Panc1 (cell line): ENCODE data around the gene EPX. TPM values are rescaled to one million over a fixed set of nuclear protein-coding genes. Genes with fewer than 3 reads are reported as not detected.

Source experiments
- ATAC-seq: fragments of 200-7000 bp; cut with Tn5 transposase; 2 replicates; pipeline ENCODE4 v1.9.1; 2020; ENCODE audit warnings: mild to moderate bottlenecking, moderate library complexity
- BruUV-seq: library from RNA; stranded (reverse); fragments of 400-500 nt; replicated peaks from 2 replicates; lab custom pipeline; 2021; lab: Mats Ljungman, UMichigan
- CTCF ChIA-PET: fragments of 300-600 bp; sonication (Branson Sonifier 250); formaldehyde crosslinking; loops from one replicate; lab custom pipeline; 2022; ENCODE audit warnings: antibody characterized with exemption; lab: Charles Lee
- POLR2A ChIA-PET: fragments of 300-600 bp; sonication (Branson Sonifier 250); formaldehyde crosslinking; loops from one replicate; lab custom pipeline; 2022; ENCODE audit warnings: antibody characterized with exemption; lab: Charles Lee
- DNase-seq: peaks from one replicate; pipeline ENCODE4 v3.0.0-alpha.2; 2010; ENCODE audit warnings: low read depth, low spot score
- H3K27ac ChIP-seq: 2 replicates; pipeline ENCODE4 v1.5.1; 2011; ENCODE audit warnings: mild to moderate bottlenecking, low read length, inconsistent platforms
- H3K27me3 ChIP-seq: fragments of 200-500 bp; sonication (Bioruptor generic); 2 replicates; pipeline ENCODE4 v1.6.0; 2014; ENCODE audit warnings: low read length, inconsistent platforms; ENCODE audit not compliant: control insufficient read depth, insufficient read depth
- H3K36me3 ChIP-seq: fragments of 200-500 bp; sonication (Bioruptor generic); 2 replicates; pipeline ENCODE4 v1.5.1; 2014; ENCODE audit warnings: inconsistent platforms, mild to moderate bottlenecking, low read length, moderate library complexity; ENCODE audit not compliant: control insufficient read depth, insufficient read depth
- H3K4me1 ChIP-seq: 2 replicates; pipeline ENCODE4 v1.5.1; 2011; ENCODE audit warnings: inconsistent platforms, mild to moderate bottlenecking, low read length, moderate library complexity; ENCODE audit not compliant: control insufficient read depth, insufficient read depth
- H3K4me3 ChIP-seq, 2 experiments: 2 replicates each; pipeline ENCODE4 v1.5.1; 2011 to 2012; ENCODE audit warnings: low read depth in 2 of 2, low read length in 2 of 2, mild to moderate bottlenecking in 2 of 2, inconsistent platforms in 1 of 2, moderate library complexity in 1 of 2
- H3K9me3 ChIP-seq: fragments of 200-500 bp; sonication (Bioruptor generic); 2 replicates; pipeline ENCODE4 v1.5.1; 2014; ENCODE audit warnings: low read depth, mild to moderate bottlenecking, inconsistent platforms, low read length, moderate library complexity; ENCODE audit not compliant: control insufficient read depth, insufficient read depth
- CTCF ChIP-seq: fragments of 450-650 bp; IDR thresholded peaks from 2 replicates; pipeline ENCODE4 v1.5.1; 2017; ENCODE audit warnings: mild to moderate bottlenecking
- POLR2AphosphoS5 ChIP-seq: IDR thresholded peaks from 2 replicates; pipeline ENCODE4 v1.6.1; 2012; ENCODE audit warnings: mild to moderate bottlenecking, low read depth, low read length, moderate library complexity
- REST ChIP-seq, 2 experiments: IDR thresholded peaks; 2 replicates each; pipeline ENCODE4 v1.6.1; 2011 to 2012; ENCODE audit warnings: low read depth in 2 of 2, control low read depth in 1 of 2, low read length in 1 of 2, mild to moderate bottlenecking in 1 of 2, moderate library complexity in 1 of 2; ENCODE audit not compliant: insufficient read depth in 1 of 2
- SIN3A ChIP-seq: IDR thresholded peaks from 2 replicates; pipeline ENCODE4 v1.6.1; 2012; ENCODE audit warnings: low read depth, mild to moderate bottlenecking, low read length, moderate library complexity, borderline replicate concordance; ENCODE audit not compliant: insufficient read depth
- TCF7L2 ChIP-seq: IDR thresholded peaks from 2 replicates; pipeline ENCODE4 v1.6.1; 2011; ENCODE audit warnings: mild to moderate bottlenecking, low read depth, low read length, inconsistent platforms
- in situ Hi-C: cut with HindIII; loops from 2 replicates; pipeline ENCODE4 v1.10.0; 2016; ENCODE audit warnings: low sequenced_read_pairs, low pct_unique_long_range_greater_than_20kb
- intact Hi-C: fragments of 100-400 bp; cut with micrococcal nuclease; formaldehyde crosslinking; loops from one replicate; pipeline ENCODE4 v1.10.0; 2022; ENCODE audit not compliant: unreplicated experiment
- total RNA-seq: library from RNA; stranded (reverse); gene quantifications from one replicate; pipeline ENCODE4 v1.2.1, GENCODE V29; 2021; ENCODE audit not compliant: unreplicated experiment

Gene EPX
- total RNA-seq, 1 experiment from 2014 or later, result not detected

GRCh38 chr17:58147930-58148434, 44.5 kb upstream of the EPX start, which contains the start of gene OR4D1:
Gene OR4D1 (plus strand): TSS chr17:58148384. CDS start chr17:58155154, 6,770 bp downstream.
- H3K36me3 ChIP-seq, result no peaks in the 10 kb centered on the region
- H3K27ac ChIP-seq, result no peak within 1 kb of the TSS
- POLR2A ChIA-PET, result no interaction called here
- in situ Hi-C loops, result no loop called here
- peaks cover 54% of the 10 kb centered on the region for H3K27me3 ChIP-seq
- no TSS peak for BruUV-seq
- peaks cover 9% of the 10 kb centered on the region; the same call in 1 of the 2 replicates for H3K9me3 ChIP-seq
- intact Hi-C loops, result no loop called here
- no peak within 1 kb of the TSS for H3K4me3 ChIP-seq
- ATAC-seq (no peak), DNase-seq (no peak)
- H3K4me1 ChIP-seq, result no peaks in the 10 kb centered on the region
- TF ChIP-seq SIN3A, result no peak
- TF ChIP-seq CTCF, result no peak
- no peak for TF ChIP-seq TCF7L2
- TF ChIP-seq POLR2AphosphoS5, result no peak
- TF ChIP-seq REST (IDR thresholded peaks at IDR 0.05; ENCODE audit: insufficient read depth in 1 of 2, low read depth in 2 of 2, low read length in 1 of 2), result no peak
- CTCF ChIA-PET, result no interaction called here

- CTCF ChIA-PET, result no interaction called here
- intact Hi-C loops (no loop called here), in situ Hi-C loops (no loop called here)
- Histone ChIP-seq H3K4me3 (no peak overlapping the region), H3K36me3 (no peaks in the 10 kb centered on the region), H3K9me3 (peaks cover 8% of the 10 kb centered on the region; the same call in 1 of the 2 replicates), H3K27me3 (peaks cover 60% of the 10 kb centered on the region), H3K27ac (no peak overlapping the region), H3K4me1 (no peaks in the 10 kb centered on the region)
- ATAC-seq (no peak), DNase-seq (no peak)
- no peak for TF ChIP-seq TCF7L2
- BruUV-seq, result no TSS peak
- POLR2A ChIA-PET, result interaction anchor here (0.5 kb wide), 1 partner anchor 15 kb away, joined by 6 read pairs; no protein-coding TSS in a partner anchor
Observed at GRCh38 chr17:58148609-58149008, 43.9 kb upstream of the EPX start.

- Histone ChIP-seq H3K27me3 (peaks cover 73% of the 10 kb centered on the region), H3K4me3 (no peak overlapping the region), H3K9me3 (no peaks in the 10 kb centered on the region), H3K27ac (no peak overlapping the region), H3K4me1 (no peaks in the 10 kb centered on the region), H3K36me3 (no peaks in the 10 kb centered on the region)
- intact Hi-C loops, result no loop called here
- no peak for ATAC-seq
- BruUV-seq, result no TSS peak
- CTCF ChIA-PET, result no interaction called here
- no peak for DNase-seq
- POLR2A ChIA-PET, result no interaction called here
- TF ChIP-seq REST (IDR thresholded peaks at IDR 0.05; ENCODE audit: insufficient read depth in 1 of 2, low read depth in 2 of 2, low read length in 1 of 2) (no peak), TCF7L2 (no peak), POLR2AphosphoS5 (no peak), SIN3A (no peak), CTCF (no peak)
- in situ Hi-C loops, result no loop called here
Observed at GRCh38 chr17:58150394-58150793, 42.1 kb upstream of the EPX start.
